NCI-H446 treated with DMSO at 0.1 percent for 48 hours (cell line): ENCODE results near the gene KCNK1.

Experiments used
- DNase-seq: peaks from one replicate; lab custom pipeline; 2025; lab: John Stamatoyannopoulos, UW

The KCNK1 gene

DNA sequence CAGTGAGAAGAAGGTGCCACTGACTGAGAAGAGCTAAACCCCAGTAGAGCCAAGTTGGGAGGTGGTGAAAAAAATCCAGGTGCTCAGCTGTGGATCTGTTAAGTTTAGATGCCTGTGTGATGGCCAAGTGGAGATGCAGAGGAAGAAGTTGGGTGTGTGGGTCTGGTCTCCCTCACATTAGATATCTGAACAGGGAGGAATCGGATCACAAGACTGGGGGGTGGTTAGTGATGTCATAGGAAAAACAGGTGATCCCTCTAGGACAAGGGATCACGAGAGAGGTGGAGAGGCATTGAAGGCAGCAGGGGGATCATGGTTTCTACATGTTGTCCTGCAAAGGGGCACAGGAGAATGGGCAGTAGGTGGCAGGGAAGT is 22.6 kb downstream of the KCNK1 start:
- DNase-seq: no peak

DNA sequence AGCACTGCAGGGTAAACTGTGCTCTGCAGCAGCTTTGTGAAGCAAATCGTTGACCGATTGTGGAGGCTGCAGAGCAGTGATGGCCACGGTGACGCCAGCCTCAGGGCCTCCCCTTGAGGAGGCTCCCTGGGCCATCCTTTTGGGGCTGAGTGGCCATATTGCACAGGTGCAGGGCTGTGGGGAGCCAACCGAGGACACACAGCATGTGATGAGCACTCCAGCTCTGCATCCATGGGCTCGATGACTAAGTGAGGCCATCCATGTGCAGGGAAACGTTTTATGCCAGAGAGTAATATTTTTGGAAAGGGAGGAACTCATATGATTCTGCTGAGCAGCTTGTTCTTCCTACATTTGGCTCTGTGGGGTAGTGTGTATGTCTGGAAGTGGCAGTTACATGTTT is 24.6 kb downstream of the KCNK1 start:
- DNase-seq: no peak

DNA sequence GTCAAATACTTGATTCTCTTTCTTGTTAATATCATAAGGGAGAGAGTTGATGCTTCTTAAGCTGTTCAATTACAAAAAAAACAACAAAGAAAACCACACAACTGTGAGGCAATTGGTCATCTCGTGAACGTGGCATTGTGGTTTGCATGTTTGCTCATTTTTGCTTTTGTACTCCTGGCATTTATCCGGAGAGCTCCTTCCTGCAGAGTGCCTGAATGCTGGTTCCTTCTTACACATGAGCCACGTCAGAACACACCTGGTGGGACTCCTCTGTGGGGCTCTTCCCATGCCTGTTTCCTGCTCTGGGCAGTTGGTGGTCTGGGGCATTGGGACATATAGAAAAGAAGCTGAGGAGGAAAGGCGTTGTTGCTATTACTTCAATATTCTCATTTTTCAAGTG is 25.7 kb downstream of the KCNK1 start:
- no peak for DNase-seq

DNA sequence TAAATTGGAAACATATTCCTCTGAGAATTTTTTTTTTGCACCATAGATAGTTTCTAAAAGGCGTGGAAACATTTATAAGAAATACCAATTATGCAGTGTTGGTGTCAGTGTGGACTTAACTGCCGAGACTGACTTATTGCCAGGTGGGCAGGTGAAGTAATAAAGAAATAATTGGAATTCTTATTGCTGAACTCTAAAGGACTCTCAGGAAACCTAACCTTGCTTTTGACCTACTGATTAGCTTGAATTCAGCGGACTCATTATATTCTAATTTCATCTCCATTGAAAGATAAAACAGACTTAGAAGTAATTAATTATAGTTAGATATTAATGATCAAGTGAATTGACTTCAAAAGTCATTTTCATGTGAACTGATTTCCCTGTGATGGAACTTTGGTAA is 26.3 kb downstream of the KCNK1 start:
- DNase-seq: no peak

DNA sequence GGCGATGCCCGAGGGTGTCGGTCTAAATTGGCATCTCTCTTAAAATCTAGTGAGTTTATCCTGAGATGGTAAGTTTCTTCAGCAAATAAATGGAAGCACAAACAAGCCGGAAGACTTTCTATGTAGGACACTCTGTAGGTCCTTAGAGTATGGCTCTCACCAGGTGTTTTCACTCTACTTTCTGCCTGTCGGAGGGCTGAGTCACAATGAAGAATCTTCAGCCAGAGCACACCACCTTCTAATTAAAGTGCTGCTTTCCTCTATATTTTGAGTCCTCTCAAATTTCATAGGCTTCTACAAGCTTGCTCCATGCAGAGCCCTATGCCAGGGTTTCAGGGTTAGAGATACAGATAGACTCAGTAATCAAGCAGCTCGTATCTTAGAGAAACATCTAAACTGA is 27.1 kb downstream of the KCNK1 start:
- DNase-seq: no peak

DNA sequence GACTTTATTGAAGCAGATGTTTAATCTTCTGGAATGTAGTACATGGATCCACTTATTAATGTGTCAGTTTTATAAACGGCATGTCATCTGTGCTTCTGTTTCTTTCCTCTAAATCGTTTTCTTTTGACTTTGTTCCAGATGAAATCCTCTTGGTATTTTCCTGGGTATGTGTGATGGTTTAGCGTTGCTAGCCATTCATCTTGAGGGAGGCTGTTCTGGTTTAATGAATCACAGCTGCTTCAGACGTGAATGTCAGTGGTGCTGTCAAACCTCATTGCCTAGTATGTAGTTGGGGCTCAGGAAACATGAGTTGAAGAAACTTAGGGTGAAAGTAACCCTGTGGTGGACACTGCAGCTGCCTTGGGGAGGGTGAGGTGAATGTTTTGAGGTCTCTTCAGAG is 33.2 kb downstream of the KCNK1 start:
- no peak for DNase-seq

DNA sequence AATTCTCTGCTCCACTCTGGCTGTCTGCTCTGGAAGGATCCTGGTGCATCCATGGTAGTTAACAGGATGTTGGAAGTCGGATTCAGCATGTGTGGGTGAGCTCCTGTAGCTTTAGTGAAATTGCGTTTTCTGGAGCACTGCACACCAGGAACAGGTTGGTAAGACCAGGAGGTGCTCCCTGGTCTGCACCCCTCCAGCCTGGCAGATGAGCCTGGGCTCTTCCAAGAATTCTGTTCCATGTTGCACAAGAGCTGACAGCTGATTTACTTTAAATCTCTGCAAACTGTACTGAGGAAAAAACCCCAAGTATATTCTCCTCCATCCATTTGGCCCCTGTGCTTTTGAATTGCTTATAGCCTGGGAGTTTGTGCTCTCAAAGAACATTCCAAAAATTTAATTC is 33.7 kb downstream of the KCNK1 start:
- DNase-seq: no peak

DNA sequence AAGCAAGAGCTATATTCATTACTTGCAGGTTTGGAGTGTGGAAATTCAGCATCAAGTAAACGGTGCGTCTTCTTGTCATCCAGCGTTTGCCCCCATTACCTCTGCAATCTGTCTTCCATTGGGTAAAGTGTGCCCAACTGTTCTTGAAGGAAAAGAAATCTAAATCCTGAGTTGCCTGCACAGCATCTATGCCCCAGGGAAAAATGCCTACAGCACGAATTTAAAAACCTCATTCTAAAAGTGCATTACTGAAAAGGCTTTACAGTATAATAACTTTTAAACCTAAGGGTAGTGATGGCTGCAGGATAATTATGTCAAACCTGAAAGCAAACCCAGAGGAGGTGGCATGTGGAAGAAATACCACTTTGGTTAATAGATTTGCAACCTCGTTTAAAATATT is 37.2 kb downstream of the KCNK1 start:
- DNase-seq: no peak

DNA sequence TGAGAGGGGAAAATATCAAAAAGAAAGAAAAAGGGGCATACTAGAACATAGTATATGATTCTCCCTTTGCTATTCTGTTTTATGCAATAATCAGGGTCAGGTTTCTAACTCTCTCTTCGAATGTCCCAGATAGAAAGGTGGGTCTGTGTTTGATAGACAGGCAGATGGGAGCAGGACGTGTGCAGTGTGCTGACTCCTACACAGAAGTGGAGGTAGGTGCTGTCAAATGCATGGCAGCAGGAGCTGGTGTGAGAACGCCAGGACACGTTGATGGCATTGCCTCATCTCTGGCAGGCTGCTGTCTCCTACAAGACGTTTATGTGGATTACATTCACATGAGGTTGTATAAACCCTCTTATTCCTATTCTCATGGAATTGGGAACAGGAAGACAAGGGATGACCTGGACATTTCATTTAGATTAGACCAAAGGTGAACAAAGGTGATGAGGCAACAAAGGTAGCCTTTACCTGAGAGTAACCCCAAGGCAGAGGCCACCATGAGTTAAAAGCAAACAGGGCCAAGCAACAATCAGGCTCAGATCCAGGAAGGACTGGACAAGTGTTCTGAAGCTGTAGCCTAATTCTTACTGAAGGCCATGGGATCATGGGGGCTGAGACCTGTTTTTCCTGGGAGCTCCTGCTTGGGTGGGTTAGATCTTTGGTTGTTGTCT is 37.8 kb downstream of the KCNK1 start:
- DNase-seq: no peak

DNA sequence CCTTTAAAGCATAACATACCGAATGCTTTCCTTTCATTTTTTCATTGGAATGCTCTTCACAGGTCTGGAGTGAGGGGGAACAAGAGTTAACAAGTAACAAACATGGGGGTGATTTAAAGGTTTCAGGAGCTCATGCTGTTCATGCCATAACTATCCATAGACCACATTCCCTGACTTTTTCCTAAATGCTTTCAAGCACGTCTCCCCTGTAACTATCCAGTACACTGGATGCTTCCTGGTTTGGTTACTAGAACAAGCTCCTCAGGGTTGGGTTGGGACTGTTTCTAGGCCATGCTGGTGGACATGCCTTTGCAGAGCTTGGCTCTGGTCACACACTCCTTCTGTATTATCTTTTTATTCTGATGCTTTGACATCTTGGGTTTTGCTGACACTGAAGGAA is 38.6 kb downstream of the KCNK1 start:
- no peak for DNase-seq

DNA sequence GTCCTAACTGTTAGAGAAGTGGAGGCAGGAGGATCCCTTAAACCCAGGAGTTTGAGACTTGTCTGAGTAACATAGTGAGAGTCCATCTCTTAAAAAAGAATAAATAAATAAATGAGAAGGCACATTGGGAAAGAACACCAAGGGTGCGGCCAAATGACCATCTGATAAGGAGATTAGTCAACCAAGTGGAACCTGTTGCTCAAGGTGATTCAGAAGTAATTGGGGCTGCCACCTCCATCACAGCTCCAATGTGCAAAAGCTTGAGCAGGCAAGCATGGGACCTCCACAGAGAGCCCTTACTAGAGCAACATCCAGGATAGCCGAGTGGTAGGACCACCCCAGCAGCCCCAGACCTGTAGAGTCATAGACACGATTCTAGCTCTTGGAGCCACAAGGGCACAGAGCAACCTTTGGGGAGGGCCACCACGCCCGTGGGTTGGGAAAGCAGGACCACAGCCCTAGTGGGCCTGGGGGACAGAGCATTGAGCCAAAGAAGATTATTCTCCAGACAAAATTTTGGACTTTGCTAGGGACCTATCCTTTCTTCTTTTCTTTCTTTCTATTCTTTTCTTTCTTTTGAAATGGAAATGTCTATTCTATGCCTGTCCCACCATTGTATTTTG is 40.9 kb downstream of the KCNK1 start:
- DNase-seq: no peak

DNA sequence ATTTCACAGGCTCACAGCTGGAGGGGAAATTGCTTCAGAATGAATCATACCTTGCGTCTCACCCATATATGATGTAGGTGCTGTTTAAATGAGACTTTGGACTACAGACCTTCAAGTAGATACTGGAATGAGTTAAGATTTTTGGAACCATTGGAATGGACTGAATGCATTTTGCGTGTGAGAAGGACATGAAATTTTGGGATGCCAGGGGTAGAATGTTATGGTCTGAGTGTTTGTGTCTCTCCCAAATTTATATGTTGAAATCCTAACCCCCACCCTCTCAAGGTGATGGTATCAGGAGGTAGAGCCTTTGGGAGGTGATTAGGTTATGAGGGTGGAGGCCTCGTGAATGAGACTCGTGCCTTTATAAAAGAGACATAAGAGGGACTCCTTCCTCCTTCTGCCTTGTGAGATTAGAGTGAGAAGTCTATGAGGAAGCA is 41.4 kb downstream of the KCNK1 start:
- DNase-seq: no peak

DNA sequence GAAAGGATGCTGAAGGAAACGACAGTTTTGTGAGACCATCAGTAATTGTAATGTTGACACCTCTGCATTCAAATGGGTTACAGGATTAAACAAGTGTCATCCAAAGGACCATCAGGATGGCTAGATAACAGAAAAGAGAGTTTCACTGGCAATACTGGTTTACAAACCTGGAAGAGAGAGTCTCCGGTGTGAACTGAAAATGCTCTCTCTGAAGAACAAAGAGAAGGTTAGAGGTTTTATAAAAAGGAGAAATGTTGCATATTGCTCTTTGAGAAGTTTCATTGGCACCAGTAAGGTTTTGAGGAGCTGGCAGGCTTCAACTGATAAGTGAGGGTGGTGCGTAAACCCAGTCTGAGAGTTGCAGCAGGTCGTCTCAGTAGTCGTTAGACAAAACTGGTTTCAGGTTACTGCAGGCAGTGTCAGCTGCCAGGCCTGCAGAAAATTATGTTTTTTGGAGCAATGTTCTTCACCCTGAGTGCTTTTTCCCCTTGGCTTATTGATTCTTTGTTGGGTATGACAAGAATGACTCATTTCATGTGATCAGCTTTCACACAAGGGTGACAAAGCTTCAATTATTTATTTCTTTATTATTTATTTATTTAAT is 42.2 kb downstream of the KCNK1 start:
- peak; percentile 59 for DNase-seq

DNA sequence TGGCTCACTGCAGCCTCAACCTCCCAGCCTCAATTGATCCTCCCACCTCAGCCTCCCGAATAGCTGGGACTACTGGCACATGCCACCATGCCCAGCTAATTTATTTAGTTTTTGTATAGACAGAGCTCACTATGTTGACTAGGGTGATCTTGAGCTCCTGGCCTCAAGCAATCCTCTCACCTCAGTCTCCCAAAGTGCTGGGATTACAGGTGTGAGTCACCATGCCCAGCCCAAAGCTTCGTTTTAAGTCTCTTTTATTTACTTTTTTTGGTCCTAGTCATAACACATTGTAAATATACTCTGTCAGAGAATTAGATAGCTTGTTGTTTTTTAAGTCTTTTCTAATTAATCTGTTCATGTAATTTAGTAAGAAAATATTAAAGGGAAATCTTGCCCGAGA is 42.8 kb downstream of the KCNK1 start:
- no peak for DNase-seq

DNA sequence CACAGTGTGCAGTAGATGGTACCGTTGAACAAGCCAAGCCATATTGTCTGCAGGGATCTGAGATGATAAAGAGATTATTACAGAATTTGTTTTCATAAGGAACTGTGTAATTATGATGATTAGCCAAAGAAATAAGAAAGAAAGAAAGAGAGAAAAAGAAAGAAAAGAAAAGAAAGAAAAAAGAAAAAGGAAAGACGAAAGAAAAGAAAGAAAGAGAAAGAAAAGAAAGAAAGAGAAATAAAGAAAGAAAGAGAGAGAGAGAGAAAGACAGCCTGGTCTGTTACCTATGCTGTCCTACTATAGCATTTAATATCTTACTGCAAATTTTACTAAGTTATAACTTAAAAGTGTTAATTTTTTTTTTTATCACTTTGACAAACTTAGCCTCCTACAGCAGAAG is 43.6 kb downstream of the KCNK1 start:
- DNase-seq: no peak

DNA sequence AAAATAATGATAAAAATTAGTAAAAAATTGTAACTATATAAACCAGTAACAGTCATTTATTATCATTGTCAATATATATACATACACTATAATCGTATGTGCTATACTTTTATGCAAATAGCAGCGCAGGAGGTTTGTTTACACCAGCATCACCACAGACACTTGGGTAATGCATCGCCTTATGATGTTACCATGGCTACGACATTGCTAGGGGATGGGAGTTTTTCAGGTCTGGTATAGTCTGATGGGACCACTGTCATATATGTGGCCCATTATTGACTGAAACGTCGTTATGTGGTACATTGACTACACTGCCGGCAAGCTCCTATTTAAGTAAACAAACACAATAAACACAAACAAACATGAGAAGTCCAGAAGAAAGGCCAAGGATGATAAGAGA is 45.6 kb downstream of the KCNK1 start:
- DNase-seq: no peak

DNA sequence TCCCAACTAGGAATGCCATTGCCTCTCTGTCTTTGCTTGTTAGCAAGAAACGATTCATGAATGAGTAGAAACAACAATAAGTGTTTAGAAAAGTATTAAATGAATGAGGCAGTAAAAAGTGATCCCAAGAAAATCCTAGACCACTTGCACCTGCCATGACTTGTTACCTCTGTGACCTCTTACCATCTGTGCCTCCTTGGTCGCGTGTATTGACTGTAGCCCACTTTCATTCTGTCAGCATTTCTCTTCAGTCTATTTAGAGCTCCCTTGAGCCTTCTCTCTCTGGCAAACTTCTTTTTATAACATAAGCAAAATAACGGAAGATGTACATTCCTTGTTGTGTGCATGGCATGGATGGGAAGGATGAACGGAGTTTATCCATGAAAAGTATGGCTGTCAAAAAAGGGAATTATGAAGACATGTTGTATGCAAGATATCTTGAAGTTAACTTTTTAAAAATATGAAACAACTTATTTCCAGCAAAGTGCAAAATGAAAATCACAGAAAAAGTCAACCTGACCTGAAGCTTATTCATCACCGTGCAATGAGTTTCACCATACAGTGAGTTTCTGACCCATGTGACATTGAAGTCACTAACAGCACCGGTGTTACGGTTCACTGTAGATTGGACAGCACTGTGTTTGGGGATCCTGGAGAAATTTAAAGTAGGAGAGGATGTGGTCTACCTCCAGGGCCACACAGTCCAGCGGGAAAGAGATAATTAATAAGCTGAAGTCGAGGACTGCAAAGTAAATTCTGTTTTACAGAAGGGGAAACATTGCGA is 47.7 kb downstream of the KCNK1 start:
- DNase-seq: no peak

DNA sequence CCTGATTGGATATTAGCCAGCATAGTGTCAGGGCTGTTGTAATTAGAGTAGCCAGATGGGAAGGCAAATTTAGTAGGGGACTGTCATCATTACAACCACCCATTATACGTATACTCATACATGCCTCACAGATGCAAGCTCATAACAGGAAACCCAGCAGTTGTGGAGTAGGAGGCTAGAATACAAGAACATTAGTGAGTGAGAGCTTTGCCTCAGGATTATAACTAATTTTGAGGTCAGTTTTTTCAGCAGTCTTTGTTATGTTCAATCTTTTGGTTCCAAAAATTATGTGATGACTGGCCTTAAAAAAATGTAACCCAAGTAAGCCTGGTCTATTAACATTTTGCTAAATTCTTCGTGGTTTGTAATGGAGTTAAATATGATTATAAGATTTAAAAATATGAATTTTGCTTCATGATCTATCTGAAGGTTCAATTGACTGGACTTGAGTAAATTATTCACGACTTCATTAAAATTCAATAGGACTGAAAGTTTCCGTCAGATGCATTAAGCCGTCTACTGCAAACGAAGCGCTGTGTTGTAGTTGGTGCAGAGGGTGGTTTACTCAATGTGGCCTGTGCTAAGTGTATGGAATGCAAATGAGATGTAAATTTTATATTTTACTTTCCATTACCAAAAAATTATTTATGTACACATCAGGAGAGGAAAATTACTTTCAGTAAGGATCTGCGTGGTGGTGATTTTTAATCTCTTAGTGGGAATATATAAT is 48.8 kb downstream of the KCNK1 start:
- peak; percentile 84 for DNase-seq

DNA sequence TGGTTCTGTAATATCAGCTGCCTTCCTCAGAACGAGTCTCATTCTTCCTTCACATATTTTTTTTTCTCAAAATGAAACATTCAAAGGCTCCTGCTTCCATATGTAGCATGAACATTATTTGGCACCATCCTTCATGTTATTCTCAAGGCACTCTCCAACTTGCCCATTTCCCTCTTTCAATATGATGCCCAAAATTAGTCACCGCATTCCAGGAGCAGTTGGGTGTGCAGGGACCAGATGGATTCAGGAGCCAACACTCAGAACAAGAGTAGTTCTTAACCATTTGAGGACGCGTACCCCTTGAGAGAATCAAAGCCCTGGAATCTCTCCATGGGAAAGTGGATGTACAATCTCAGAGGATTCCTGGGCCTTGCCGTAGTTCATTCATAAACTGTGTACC is 50.3 kb downstream of the KCNK1 start:
- peak; percentile 97 for DNase-seq

DNA sequence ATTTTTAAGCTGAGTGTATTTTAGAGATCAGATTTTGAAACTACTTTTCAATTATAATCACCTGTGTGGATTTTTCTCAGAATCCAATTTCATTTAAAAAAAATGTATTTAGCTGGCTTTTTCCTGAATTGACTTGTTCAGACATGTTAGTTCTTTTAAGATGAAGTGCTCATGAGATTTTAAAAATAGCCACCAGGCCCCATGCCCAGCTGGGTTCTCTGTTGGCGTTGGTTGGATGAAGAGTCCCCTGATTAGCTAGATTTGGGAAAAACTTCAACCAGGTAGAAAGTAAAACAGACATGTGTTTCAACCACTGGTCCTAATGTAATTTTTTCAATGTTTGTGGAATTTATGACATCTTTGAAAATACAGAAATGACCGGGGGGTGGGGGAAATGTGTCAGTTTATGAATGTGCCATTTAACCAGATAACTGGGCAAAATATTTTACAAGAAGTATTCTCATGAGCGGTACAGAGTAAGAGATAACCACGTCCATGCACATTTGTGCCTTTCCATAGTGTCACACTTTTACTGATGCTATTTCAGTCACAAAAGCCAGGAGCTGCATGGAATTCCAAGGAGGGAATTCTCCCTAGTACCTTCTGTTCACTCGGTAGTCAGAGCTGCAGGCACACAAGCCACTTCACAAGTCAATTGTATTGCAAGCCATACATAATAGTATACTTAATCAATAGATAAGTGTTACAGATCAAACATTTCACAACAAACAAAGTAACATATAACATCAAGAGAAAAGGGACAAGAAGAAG is 51.1 kb downstream of the KCNK1 start:
- peak; percentile 40 for DNase-seq

DNA sequence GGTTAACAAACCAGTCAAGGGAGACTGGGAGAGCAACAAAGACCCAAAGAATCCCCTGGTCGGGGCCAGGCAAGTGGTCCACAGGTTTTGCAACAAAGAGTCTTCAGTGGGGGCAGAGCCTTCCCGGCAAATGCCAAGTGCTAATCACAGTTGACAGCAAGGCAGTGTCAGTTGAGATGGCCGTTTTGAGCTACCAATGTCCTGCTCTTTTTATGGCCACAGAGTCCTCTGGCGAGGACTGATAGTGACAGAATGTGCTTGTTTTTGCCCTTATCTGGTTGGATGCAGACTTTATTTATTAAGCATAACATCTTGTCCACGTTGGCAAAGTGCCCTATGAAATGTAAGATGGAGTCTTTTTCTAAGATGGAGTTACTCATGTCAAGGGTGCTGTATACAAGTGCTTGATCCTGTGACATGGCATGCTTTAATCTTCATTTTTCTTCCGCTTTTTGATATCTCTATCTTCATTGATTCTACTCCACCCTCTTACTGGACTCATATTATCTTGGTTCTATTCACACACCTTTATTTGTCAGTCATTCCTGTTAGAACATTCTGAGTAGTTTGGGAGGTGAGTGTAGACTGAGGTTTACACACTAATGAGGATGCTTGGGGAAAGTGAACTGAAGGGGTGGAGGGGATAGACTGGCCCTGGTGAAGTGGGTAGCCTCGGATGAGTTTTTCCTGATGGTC is 51.8 kb downstream of the KCNK1 start:
- DNase-seq: no peak
